Body of pancreas (tissue), 4 donors: ENCODE data around the gene ZXDC.

Experiments
- POLR2A ChIP-seq, 3 donors: fragments of 450-650 bp; IDR thresholded peaks; one replicate each; pipeline ENCODE4 v1.6.1; 2016; ENCODE audit warnings: antibody characterized with exemption in 3 of 3, mild to moderate bottlenecking in 2 of 3
- TF ChIP-seq, protein P1 (sequence below), 7 experiments: fragments of 450-650 bp in 4 of 7; fragments of 200-600 bp in 3 of 7; sonication (generic) in 3 of 7; IDR thresholded peaks; one replicate each; pipeline ENCODE4 v1.5.1; 2016 to 2019; ENCODE audit warnings: antibody characterized with exemption in 7 of 7

DNA sequence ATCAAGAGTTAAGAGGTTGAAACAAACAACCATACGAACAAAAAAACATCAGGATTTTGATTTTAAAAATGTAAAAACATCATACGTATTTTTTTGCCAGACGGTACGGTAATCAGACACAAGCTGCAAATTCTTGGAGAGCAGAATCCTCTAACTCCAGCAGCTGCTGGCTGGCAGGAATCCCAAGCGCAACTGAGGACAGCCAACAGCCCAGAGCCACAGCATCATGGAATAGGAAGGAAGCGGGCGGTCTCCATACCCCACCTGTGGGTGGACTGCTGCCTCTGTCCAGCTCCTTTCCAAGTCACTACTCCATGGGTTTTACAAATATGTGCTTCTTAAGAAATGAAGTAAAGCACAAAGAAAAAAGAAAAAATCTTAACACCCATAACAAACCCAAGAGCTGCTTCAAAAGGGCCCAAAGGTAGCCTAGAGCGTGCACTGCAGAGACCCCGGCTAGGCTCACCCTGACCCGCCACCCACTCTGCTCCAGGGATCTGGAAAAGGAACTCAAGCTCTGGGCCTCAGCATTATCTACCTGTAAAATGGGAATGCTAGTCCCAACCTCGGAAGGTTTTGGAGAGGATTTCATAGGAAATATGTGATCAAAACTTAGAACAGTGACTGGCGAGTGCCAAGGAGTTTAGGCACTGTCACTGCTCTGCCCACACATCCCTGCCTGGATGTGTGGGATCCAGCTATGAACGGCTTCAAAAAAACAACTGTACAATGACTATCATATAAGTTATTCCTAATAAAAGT, 33.4 kb downstream of the ZXDC start:
- TF ChIP-seq, protein P1, sequence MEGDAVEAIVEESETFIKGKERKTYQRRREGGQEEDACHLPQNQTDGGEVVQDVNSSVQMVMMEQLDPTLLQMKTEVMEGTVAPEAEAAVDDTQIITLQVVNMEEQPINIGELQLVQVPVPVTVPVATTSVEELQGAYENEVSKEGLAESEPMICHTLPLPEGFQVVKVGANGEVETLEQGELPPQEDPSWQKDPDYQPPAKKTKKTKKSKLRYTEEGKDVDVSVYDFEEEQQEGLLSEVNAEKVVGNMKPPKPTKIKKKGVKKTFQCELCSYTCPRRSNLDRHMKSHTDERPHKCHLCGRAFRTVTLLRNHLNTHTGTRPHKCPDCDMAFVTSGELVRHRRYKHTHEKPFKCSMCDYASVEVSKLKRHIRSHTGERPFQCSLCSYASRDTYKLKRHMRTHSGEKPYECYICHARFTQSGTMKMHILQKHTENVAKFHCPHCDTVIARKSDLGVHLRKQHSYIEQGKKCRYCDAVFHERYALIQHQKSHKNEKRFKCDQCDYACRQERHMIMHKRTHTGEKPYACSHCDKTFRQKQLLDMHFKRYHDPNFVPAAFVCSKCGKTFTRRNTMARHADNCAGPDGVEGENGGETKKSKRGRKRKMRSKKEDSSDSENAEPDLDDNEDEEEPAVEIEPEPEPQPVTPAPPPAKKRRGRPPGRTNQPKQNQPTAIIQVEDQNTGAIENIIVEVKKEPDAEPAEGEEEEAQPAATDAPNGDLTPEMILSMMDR (IDR thresholded peaks at IDR 0.05), result no peak
- no peak for TF ChIP-seq POLR2A (IDR thresholded peaks at IDR 0.05)
